ENCODE results near the gene STEAP1.

DNA sequence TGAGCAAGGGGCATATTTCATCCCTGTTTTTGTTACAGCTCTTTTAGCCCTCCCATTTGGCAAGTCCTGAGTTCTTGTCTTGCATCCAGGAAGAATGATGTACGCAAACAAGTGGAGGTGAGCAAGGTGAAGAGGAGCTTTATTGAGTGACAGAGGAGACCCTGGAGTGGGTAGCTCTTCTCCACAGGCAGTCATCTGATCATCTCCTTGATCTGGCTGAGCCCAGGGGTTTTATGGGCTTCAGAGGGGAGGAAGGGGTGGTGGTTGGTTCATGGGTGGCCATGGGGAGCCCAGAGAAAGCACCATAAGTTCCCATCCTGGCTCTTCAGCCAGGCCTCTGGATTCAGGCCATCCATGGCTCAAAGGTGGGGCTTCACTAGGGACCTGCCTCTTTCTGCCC lies 21.9 kb downstream of the STEAP1 start:
- TF ChIP-seq, protein P1, sequence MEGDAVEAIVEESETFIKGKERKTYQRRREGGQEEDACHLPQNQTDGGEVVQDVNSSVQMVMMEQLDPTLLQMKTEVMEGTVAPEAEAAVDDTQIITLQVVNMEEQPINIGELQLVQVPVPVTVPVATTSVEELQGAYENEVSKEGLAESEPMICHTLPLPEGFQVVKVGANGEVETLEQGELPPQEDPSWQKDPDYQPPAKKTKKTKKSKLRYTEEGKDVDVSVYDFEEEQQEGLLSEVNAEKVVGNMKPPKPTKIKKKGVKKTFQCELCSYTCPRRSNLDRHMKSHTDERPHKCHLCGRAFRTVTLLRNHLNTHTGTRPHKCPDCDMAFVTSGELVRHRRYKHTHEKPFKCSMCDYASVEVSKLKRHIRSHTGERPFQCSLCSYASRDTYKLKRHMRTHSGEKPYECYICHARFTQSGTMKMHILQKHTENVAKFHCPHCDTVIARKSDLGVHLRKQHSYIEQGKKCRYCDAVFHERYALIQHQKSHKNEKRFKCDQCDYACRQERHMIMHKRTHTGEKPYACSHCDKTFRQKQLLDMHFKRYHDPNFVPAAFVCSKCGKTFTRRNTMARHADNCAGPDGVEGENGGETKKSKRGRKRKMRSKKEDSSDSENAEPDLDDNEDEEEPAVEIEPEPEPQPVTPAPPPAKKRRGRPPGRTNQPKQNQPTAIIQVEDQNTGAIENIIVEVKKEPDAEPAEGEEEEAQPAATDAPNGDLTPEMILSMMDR (conservative IDR thresholded peaks at IDR 0.05; ENCODE audit: low read length) = no peak
- no peak for TF ChIP-seq EZH2phosphoT487 (IDR thresholded peaks at IDR 0.05; ENCODE audit: borderline replicate concordance)
